KBM-7 (cell line): Measurements from ENCODE around the gene DMRT1.

Source experiments
- DNase-seq: peaks from one replicate; pipeline ENCODE4 v3.0.0-alpha.2; 2015
- in situ Hi-C: fragments of 300-500 bp; cut with MboI; formaldehyde crosslinking; loops from 2 replicates; pipeline ENCODE4 v1.14.3; 2020; ENCODE audit warnings: low sequenced_read_pairs, low pct_unique_long_range_greater_than_20kb, mixed read lengths

Gene DMRT1

DNA sequence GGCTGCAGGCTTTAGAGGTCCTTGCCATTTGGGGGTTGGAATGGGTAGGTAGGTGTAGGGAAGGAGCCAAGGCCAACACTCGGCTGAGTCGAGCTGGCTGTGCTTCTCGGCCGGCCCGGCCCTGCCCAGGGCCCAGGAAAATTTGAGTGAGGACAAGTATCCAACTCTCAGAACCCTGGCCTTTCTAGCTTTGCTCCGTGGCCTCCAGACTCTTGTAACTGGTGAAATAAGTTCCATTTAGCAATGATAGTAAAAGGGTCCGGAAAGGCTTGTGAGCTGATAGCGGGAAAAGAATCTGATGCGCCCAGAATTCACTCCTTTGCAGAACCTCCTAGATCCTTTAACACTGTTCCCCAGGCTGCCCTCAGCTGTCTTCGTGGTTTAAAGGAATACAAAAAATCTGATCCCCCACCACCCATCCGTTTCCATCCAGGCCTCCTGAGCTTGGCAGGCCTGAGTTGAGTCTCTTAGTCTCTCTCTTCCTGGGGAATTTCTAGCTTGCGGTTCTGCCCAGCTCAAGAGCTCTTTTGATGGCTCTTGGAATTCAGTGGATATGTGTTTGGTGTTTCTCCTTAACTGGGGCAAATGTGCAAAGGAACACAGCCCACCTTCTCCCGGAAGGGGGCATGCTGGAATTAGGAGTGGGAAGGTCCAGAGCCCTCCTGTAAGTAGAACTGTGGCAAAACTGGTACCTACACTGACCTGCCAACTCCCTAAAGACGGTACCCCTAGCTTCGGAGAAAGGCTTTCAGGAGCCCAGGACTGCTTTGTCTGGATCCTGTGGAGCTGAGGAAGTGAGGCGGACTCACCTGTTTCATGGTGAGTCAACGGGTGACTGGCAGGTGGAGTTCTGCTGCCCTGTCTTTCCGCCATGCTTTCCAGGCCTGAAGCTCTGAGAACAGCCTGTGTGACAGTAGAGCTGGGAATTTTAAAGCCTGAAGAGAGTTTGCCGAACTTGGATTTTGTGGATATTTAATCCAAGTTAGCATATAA lies 136.6 kb downstream of the DMRT1 start:
- in situ Hi-C loops, result no loop called here
- no peak for DNase-seq

- no peak for DNase-seq
- in situ Hi-C loops, result no loop called here
Observed at GRCh38 chr9:979983-980382, 138.5 kb downstream of the DMRT1 start.

- DNase-seq, result no peak
- in situ Hi-C loops, result no loop called here
Observed at GRCh38 chr9:980640-981039, 139.1 kb downstream of the DMRT1 start.

- in situ Hi-C loops, result no loop called here
- no peak for DNase-seq
Observed at GRCh38 chr9:981491-981898, 140.0 kb downstream of the DMRT1 start.

DNA sequence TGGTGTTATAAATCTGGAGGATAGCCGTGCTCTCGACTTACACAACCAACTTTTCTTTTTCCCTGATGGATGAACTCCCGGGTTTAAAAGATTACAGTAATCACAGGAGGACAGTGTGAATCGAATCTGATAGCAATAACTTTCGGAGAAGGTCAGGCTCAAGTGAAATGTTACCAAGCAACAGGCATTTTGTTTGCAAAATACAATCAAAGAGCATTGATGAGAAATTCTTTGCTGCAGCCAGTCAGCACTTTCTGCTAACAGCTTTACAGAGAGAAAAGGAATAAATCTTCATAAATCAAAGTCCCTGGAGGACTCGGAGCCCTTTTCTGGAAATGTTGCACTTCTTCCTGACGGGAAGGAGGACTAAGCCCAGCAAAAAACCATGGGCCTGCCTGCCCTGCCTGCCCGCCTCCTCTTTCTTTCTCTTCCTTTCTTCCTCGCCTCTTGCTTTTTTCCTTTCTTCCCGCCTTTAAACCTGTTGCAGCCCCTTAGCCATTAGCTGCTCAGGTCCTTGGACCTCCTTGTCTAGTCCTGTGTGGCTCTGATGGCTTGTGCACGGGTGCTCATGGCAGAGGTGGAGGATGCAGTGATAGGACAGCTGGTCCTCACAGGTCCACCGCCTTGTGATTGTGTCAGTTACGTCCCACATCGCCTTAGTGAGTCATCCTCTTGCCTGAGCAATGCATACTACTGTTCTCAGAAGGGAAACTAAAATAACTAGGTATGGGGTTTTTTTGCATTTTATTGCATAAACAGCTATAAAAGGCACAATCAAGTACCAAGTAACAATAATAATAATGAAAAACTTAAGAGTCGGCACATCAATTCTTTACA lies 141.1 kb downstream of the DMRT1 start:
- in situ Hi-C loops, result no loop called here
- no peak for DNase-seq

- DNase-seq, result peak; percentile 50
- in situ Hi-C loops, result loop anchor here (10.0 kb wide), 1 partner anchor 99 kb away; no protein-coding TSS in a partner anchor
Observed at GRCh38 chr9:994005-994404, 152.5 kb downstream of the DMRT1 start.

DNA sequence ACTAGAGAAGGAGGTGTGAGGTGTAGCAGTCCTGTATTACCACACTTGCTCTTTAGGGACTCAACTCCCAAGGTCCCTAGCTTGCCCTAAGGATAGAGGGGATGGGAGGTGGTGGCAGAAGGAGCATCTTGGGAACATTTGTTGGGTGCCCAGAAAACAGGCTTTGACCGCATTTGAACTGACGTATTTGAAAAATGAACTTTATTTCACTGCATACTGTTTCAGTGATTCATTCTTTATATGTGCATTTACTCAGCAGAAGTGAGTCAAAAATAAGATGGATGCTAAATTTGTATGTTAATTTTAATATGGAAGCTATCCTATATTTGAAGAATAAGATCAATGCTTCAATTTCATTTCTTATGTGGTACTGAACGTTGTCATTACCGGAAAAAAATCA lies 153.7 kb downstream of the DMRT1 start:
- in situ Hi-C loops, result loop anchor here (10.0 kb wide), 1 partner anchor 100 kb away; no protein-coding TSS in a partner anchor

DNA sequence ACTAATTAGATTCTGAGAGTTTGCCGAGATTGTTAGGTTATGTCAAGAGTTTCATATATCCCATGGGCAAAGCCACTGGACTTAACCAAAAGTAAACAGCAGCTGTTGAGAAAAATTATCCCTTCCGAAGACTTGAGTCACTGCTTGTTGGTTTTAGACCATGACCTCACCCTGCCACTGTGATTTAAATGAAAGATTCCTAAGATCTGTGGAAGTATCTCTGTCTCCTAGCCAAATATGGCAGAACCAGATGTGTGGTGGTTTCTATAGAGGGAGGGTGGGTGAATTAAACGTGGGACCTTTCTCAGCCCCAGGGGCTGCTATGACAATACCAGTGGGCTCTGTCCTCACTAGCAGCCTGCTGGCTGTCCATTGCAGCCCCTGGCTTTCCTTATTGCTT lies 154.3 kb downstream of the DMRT1 start:
- in situ Hi-C loops, result loop anchor here (10.0 kb wide), 1 partner anchor 101 kb away; no protein-coding TSS in a partner anchor
- DNase-seq, result no peak

More for the DNA sequence above, 153.7 kb downstream of the DMRT1 start:
- no peak for DNase-seq

- DNase-seq, result peak; percentile 23
- in situ Hi-C loops, result loop anchor here (10.0 kb wide), 1 partner anchor 104 kb away; no protein-coding TSS in a partner anchor
Observed at GRCh38 chr9:998299-999110, 157.0 kb downstream of the DMRT1 start.

DNA sequence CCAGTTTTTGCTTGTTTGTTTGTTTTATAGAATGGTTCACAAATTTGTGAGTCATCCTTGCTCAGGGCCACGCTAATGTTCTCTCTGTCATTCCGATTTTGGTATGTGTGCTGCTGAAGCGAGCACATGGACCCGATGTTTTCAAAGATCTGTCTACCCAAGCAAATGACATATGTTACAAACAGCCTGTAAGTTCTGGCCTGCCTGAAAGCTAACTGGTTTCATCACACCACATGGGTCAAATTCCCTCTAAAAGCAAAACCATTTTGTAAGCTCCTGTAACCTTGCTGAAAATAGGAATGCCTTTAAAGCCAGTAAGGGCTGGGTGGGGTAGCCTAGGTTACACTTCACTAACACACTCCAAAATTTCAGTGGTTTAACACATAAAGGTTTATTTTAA lies 160.3 kb downstream of the DMRT1 start:
- in situ Hi-C loops, result no loop called here
- no peak for DNase-seq

DNA sequence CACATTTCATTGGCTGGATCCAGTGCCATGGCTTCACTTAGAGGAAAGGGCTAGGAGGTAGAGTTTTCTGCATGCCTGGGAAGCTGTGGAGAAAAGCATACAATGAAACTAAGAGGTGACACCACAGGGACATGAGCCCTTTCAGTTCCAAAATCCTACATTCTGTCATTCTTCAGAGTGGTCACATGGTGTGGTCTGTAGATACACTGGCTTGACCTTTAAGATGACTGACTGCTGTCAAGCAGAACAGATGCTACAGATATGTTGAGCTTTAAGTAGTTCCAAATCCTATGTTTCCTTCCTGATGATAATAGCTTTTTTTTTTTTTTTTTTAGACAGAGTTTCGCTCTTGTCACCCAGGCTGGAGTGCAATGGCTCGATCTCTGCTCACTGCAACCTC lies 161.2 kb downstream of the DMRT1 start:
- in situ Hi-C loops, result no loop called here

GRCh38 chr9:1005043-1005667 lies 163.7 kb downstream of the DMRT1 start:
- DNase-seq, result peak; percentile 66
- in situ Hi-C loops, result no loop called here

More for the DNA sequence above, 161.2 kb downstream of the DMRT1 start:
- no peak for DNase-seq

DNA sequence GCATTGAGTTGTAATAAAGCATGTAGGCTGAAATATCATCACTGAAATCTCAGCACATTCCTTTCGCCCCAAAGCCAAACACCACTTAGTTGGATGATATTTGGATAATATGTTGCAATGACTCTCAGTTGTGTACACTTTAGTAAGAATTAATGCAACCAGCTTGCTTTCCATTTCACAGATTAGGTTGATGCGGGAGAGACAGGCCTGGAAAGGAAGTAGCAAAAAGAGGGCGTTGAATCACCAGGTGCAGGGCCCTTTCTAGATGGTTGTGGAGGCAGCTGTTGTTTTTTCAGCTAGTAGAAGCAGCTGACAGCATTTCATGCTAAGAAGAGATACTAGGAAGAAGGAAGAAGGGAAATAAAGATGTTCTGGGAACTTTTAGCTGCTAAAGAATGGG lies 165.8 kb downstream of the DMRT1 start:
- in situ Hi-C loops, result no loop called here

DNA sequence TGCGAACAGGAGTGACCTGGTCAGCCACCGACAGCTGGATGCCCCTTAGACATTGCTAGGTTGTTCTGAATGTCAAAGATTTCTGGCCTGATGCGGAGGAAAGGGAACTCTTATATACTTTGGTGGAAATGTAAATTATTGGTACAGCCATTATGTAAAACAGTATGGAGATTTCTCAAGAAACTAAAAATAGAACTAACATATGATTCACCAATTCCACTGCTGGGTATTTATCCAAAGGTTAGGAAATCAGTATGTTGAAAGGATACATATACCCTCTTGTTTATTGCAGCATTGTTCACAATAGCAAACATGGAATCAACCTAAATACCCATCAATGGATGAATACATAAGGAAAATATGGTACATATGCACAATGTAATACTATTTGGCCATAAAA lies 166.7 kb downstream of the DMRT1 start:
- no peak for DNase-seq
- in situ Hi-C loops, result no loop called here

More for the DNA sequence above, 165.8 kb downstream of the DMRT1 start:
- no peak for DNase-seq

DNA sequence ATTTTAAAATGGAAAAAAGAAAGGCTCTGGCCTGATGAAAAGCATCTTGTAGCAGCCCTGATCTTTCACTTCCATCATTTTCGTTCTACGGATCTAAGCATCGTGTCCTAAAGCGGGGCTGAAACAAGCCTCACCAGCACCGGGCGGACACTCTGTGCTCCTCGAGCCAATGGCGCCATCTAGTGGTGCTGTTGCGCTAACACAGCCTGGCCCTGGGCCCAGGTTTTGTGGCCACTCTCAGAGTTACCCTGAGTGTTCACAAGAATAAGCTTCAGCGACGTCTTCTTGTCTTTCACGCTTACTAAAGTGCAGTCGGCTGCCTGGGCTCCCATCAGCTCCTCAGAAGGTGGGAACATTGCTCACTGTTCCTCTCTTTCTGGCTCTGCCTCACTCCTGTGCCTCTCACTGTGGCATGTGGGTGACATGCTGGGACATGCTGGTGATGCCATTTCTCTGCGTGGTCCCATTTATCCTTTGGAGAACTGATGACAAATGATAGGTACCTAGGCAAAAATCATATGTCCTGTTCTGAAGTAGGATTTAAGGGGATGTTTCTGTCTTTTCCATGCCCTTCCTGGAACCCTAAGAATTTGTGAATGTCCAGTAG lies 167.7 kb downstream of the DMRT1 start:
- in situ Hi-C loops, result no loop called here
- DNase-seq, result peak; percentile 86

DNA sequence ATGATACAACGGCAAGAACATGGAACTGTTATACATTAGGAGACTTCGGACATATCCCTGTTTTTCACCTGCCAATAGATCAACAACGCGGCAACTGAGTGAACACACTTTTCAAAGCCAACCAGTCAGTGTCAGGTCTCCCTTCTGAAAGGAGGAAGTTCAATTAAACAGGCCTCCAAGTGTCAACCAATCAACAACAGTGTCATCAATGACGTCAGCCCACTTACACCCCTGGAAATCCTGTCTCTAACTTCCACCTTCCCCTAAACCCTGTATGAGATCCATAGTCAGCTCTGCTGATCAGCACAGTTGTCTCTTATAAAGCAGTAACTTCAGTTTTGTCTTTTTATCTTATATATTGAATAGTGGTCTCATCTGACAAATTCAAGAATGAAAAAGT lies 171.5 kb downstream of the DMRT1 start:
- in situ Hi-C loops, result no loop called here
- DNase-seq, result peak; percentile 37

GRCh38 chr9:1014225-1014624 lies 172.7 kb downstream of the DMRT1 start:
- DNase-seq, result no peak
- in situ Hi-C loops, result no loop called here

DNA sequence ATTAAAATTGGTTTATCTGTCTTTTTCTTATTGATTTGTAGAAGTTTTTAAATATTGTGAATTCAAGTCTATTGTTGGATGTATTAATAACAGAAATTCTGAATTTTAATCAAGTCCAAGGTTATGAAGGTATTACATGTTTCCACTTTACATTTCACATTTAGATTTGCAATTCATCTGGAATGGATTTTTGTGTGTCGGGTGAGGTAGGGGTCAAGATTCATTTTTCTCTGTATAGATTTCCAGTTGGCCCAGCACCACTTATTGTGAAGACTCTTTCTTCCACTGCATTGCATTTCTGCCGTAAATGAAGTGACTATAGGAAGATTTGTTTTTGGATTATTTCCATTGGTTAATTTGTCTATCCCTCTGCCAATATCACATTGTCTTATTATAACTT lies 173.1 kb downstream of the DMRT1 start:
- in situ Hi-C loops, result no loop called here
- no peak for DNase-seq
